ENCODE data around the gene NENF.
A peak's percentile ranks its signal among the peaks of the same experiment; 100 is the strongest.
"Not testable (repeated sequence)": the region's sequence is repeated elsewhere in the genome, so short reads cannot be mapped to it uniquely, and the experiment has no call there.

Gene NENF

GRCh38 chr1:212432661-212433576, at the start of gene NENF:
Gene NENF, plus strand, starts transcription at chr1:212432920. Its CDS starts 24 bp downstream, at chr1:212432944.
- DNase-seq = no peak

DNA sequence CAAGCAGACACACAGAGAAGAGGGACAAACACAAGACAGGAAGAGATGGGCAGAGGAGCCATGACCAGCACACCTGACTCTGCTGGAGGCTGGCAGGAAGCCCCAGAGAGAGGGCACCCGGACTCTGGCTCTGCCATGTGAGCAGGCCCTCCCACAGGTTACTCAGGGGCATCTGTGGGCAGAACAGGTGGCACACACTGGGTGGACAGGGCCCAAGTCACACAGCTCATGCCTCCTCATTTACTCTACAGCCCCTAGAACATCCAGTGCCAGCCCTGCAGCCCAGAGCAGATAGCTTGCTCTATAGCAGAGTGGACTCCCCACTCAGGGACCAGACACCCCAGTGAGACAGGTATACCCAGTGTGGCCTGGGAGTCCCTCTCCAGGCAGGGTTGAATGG, 46.7 kb upstream of the NENF start:
- no peak for DNase-seq

DNA sequence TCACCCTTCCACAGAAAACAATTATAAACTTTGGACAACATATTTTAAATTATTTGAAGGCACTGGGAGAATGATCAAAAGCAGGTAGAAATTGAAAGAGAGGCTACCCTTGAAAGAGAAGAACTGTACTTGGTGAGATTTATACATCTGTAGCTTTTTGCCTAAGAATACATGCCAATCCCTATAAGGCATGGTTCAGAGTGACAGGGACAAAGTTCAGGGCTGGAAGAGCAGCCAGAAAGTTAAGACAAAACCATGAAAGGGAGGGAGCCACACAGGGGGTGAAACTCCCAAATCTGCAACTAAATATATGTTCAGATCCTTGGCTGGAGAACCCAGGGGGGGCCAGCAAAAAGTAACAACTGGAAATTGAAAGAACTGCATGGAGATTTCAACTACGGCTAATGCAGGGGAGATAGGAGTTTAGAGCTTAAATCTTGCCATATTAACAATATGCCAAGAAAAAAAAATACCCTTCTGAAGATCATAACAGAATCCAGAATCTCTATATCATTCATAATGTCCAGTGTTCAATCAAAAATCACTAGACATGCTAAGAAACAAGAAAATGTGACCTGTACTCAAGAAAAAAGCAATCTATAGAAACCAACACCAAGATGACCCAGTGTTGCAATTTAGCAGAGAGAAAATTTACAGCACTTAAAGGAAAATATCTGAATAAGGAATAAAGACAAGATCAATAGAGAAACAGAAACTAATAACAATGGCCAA, 43.6 kb upstream of the NENF start:
- DNase-seq = no peak

DNA sequence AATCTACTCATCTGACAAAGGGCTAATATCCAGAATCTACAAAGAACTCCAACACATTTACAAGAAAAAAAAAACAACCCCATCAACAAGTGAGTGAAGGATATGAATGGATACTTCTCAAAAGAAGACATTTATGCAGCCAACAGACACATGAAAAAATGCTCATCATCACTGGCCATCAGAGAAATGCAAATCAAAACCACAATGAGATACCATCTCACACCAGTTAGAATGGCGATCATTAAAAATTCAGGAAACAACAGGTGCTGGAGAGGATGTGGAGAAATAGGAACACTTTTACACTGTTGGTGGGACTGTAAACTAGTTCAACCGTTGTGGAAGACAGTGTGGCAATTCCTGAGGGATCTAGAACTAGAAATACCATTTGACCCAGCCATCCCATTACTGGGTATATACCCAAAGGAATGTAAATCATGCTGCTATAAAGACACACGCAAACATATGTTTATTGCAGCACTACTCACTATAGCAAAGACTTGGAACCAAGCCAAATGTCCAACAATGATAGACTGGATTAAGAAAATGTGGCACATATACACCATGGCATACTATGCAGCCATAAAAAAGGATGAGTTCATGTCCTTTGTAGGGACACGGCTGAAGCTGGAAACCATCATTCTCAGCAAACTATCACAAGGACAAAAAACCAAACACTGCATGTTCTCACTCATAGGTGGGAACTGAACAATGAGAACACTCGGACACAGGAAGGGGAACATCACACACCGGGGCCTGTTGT, 36.9 kb upstream of the NENF start:
- DNase-seq = not testable (repeated sequence)

DNA sequence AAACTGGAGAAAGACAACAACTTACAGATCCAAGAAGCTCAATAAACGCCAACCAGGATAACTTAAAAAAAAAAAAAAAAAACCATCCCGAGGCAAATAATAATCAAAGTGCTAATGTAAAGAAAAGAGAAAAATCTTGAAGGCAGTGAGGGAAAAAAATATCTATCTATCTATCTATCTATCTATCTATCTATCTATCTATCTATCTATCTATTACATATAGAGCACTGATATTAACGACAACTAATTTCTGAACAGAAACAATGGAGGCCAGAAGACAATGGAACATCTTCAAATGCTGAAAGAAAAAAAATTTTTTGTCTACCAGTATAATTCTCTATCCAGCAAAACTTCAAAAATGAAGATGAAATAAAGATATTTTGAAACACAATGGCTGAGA, 36.1 kb upstream of the NENF start:
- no peak for DNase-seq

GRCh38 chr1:212397171-212397570, 35.5 kb upstream of the NENF start:
- no peak for DNase-seq

GRCh38 chr1:212401042-212401441, 31.7 kb upstream of the NENF start:
- no peak for DNase-seq

DNA sequence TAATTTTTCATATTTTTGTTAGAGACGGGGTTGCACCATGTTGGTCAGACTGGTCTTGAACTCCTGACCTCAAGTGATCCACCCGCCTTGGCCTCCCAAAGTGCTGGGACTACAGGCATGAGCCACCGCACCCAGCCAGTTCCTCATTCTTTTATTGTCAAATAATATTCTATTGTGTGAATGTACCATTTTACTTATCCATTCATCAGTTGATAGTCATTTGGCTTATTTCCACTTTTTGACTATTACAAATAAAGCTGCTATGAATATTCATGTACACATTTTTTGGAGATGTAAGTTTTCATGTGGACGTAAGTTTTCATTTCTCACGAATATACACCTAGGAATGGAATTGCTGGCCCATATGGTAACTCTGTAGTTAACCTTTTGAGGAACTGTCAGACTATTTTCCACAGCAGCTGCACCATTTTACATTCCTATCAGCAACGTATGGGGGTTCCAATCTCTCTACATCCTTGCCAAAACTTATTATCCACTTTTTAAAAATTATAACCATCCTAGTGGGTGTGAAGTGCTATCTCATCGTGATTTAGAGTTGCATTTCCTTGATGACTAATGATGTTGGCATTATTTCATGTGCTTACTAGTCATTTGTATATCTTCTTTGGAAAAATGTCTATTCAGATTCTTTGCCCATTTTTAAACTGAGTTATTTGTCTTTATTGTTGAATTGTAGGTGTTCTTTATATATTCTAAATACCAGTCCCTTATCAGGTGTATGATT, 30.7 kb upstream of the NENF start:
- DNase-seq = no peak

- DNase-seq = no peak
These were observed 29.9 kb upstream of the NENF start for GRCh38 chr1:212402666-212403321.

DNA sequence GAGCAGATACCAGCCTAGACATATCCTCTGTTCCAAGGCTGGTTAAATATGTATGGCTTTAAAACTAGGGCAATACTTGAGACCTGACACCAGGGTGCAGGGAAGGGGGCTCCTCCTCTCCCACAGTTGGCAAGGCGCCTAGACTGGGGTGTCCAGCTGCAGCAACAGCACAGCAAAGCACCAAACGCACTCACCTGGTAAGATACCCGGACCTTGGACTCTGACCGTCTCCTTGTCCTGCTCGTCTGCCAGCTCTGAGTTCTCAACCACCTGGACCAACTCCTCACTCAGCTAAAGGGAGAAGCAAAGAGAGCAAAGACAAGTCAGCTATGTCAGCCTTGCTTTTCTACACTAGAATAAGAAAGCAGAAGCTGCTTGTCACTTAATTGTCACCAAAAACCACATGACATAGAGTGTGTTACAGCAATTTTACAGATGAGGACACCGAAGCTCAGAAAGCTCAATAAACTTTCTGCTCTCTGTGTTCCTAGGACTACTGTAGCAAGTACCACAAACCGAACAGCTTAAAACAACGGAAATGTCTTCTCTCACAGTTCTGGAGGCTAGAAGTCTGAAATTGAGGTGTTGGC, 22.4 kb upstream of the NENF start:
- DNase-seq = no peak

DNA sequence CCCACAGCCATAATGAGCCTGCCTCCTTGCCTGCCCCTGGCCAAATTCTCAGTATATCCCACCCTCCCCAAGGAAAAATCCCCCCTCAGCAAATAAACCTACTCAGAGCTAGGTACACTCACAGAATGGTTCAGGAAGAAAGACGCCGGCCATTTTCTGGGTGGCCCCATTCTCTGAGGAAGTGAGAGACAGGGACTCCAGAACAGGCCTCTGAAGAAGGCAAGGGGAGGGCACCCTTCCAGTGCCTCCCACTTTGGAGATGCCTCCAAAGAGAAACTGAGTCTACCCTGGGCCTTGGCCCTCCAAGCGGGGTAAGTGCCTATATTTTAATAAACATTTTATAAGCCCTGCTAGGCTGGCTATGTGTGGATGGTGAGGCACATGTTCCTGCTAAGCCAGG, 20.3 kb upstream of the NENF start:
- DNase-seq = no peak

GRCh38 chr1:212413902-212414327, 18.8 kb upstream of the NENF start:
- no peak for DNase-seq

DNA sequence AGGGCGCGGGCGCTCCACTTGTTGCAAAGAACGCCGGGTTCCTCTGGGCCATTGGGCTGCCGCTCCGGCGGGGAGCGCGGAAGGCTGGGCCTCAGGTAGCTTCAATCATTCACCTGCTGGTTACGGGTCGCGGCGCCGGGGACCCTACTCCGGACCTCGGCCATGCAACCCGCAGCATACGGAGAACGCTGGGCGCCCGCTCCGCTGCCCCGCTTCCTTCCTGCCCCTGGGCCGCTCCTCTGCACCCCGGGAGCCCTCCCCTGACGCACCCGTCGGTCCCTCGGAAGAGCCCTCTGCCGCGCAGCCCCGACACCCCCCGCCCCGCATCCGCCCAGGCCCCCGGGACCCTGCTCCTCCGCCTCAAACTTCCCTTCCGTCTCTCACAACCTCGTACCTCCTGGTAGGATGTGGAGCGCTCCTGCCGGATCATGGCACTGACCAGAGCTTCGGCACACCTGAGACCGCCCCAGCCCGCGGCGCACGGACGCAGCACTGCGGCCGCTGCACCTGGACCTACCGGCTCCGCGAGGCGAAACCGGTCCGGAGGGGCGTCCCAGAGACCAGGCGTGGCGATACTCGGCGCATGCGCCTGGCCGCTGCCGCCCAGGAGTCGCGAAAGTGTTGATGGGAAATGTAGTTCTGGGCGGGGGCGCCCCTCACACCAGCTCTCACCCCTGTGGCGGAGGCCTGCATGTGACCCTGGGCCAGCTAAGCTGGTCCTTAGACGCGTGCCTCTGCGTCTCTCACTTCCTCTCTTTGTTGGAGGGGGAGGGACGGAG, 18.2 kb upstream of the NENF start, which contains the start of gene PACC1:
PACC1 (minus strand) TSS at position 559 of the 779 bp plus-strand sequence; CDS start at position 430, 129 bp downstream.
- peak; percentile 24 for DNase-seq

DNA sequence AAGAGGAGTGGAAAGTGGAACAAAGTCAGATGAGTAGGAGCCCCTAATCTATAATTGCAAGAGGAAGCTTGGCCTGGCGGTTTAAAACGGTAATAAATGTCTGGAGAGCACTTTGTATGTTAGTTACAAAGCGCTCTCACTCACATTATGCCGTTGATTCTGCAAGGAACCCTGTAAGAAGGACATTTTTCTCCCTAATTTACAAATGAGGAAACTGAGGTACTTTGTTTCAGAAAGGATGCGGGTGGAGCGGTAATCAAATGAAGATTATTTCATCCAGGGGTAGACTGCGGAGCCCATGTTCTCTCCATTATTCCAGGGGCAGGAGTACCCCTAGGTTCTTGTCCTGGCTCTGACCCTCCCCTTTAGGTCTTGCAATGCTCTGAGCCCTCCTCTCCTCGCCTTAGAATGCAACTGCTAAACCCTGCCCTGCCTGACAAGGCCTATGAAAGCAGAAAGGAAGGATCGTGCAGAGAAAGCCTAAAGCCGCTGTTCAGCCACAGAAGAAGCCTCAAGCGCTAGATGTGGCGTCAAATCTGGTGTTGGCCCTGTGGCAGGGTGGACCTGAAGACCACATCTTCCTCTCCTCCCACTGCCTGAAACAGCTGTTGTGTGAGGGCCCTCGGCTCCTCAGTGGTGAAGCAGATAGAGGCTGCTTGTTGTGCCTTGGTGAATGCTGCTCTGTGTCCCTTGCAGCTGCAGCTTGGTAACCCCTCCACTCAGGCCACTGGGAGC, 17.4 kb upstream of the NENF start:
- DNase-seq = no peak

DNA sequence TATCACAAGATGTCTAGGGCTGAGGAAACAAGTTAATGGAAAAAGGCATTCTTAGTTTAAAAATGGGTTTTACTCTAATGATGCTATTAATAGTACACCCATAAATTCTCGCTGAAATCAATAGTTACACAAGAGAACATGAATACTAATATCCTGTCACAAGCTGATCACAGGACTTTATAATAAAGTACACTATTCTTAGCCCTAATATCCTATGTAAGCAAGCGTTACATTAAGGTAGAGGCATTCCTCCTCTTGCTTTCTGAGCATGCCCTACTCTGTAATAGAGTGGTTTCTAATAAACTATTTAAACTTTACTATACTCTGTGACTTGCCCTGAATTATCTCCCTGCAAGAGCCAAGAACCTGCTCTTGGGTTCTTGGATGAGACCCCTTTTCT, 11.6 kb upstream of the NENF start:
- DNase-seq = no peak

GRCh38 chr1:212423879-212424278, 8.8 kb upstream of the NENF start:
- no peak for DNase-seq

DNA sequence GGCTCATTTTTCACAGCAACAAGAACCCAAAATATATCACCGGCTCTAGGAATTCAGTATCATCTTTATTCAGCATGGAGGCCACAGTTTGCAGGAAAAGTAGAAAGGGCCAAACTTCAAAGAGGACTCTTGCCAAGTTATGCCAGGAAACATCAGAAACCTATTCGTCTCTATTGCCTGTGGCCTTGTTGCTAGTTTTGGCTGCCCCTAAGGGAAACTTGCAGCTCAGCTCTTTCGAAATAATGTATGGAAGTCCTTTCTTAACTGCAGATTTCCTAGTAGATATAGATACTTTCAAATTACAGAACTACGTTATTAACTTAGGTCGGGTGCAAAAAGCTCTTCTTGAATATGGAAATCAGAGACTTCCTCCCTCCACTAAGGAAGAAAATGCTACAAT, 4.2 kb upstream of the NENF start:
- DNase-seq = no peak

DNA sequence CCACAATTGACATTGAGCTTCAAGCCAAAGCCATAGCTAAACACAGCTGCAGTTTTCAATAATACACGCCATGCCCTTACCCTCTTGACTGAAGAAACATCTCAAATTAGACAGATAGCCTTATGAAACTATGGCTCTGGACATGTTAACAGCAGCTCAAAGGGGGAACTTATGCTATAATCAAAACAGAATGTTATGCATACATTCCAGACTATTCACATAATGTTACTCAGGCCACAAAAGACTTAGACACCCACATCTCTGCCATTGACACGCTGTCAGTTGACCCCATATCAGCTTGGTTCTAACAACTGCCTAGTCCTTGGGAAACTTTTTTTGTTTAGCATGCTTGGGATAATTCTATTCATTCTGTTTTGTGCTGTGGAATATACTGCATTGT, 2.3 kb upstream of the NENF start:
- DNase-seq = no peak

- DNase-seq = no peak
These were observed 1.7 kb upstream of the NENF start for GRCh38 chr1:212430955-212431394.

- no peak for DNase-seq
These were observed 1.1 kb upstream of the NENF start for GRCh38 chr1:212431644-212432043.
